BJ (cell line): Measurements from ENCODE around the gene GBP7. TPM values are rescaled to one million over a fixed set of nuclear protein-coding genes. Genes with fewer than 3 reads are reported as not detected.

Source experiments
- CTCF ChIA-PET: fragments of 350-600 bp; formaldehyde crosslinking; extraction: SDS; loops from one replicate; lab custom pipeline; 2021; ENCODE audit warnings: antibody characterized with exemption, inconsistent platforms; lab: Yijun Ruan, JAX
- POLR2A ChIA-PET: fragments of 300-600 bp; sonication (Branson Sonifier 250); formaldehyde crosslinking; extraction: SDS; loops from one replicate; lab custom pipeline; 2021; ENCODE audit warnings: antibody characterized with exemption; lab: Charles Lee
- DNase-seq: peaks from one replicate; pipeline ENCODE4 v3.0.0-alpha.2; 2011; ENCODE audit warnings: low read depth
- H3K27me3 ChIP-seq: 2 replicates; pipeline ENCODE4 v1.6.0; 2011; ENCODE audit warnings: low read length; ENCODE audit not compliant: control insufficient read depth, insufficient read depth
- H3K36me3 ChIP-seq: 2 replicates; pipeline ENCODE4 v1.5.1; 2011; ENCODE audit warnings: low read length; ENCODE audit not compliant: control insufficient read depth, insufficient read depth
- H3K4me3 ChIP-seq: 2 replicates; pipeline ENCODE4 v1.5.1; 2011; ENCODE audit warnings: low read depth, mild to moderate bottlenecking, control low read depth, low read length
- CTCF ChIP-seq: IDR thresholded peaks from 2 replicates; pipeline ENCODE4 v1.5.1; 2011; ENCODE audit warnings: low read depth, mild to moderate bottlenecking, control low read depth, inconsistent platforms, low read length, moderate library complexity; ENCODE audit not compliant: insufficient read depth
- polyA plus RNA-seq: library from polyadenylated mRNA; depleted of rRNA; stranded (reverse); fragments of >200 nt; gene quantifications from 2 replicates; pipeline ENCODE4 v1.2.3, GENCODE V29; 2011

Gene GBP7
- polyA plus RNA-seq, 1 experiment, result not detected

- CTCF ChIA-PET, result no interaction called here
- DNase-seq, result no peak
- H3K4me3 ChIP-seq, result no peak overlapping the region
- no peaks in the 10 kb centered on the region for H3K36me3 ChIP-seq
- POLR2A ChIA-PET, result no interaction called here
- H3K27me3 ChIP-seq, result no peaks in the 10 kb centered on the region
- no peak for TF ChIP-seq CTCF
Observed at GRCh38 chr1:89104687-89105086, 71.1 kb downstream of the GBP7 start.

- no peaks in the 10 kb centered on the region for H3K36me3 ChIP-seq
- no peak for TF ChIP-seq CTCF
- CTCF ChIA-PET, result no interaction called here
- no peak for DNase-seq
- no peaks in the 10 kb centered on the region for H3K27me3 ChIP-seq
- no peak overlapping the region for H3K4me3 ChIP-seq
- POLR2A ChIA-PET, result no interaction called here
Observed at GRCh38 chr1:89104147-89104546, 71.7 kb downstream of the GBP7 start.

- no peaks in the 10 kb centered on the region for H3K27me3 ChIP-seq
- H3K4me3 ChIP-seq, result no peak overlapping the region
- ChIA-PET POLR2A (no interaction called here), CTCF (no interaction called here)
- TF ChIP-seq CTCF, result no peak
- H3K36me3 ChIP-seq, result no peaks in the 10 kb centered on the region
- no peak for DNase-seq
Observed at GRCh38 chr1:89102021-89102420, 73.8 kb downstream of the GBP7 start.

- Histone ChIP-seq H3K27me3 (no peaks in the 10 kb centered on the region), H3K36me3 (no peaks in the 10 kb centered on the region), H3K4me3 (no peak overlapping the region)
- CTCF ChIA-PET, result interaction anchor here (1.4 kb wide), 1 partner anchor 15 kb away, joined by 4 read pairs; no protein-coding TSS in a partner anchor
- no peak for DNase-seq
- POLR2A ChIA-PET, result no interaction called here
- TF ChIP-seq CTCF, result no peak
Observed at GRCh38 chr1:89100412-89100811, 75.4 kb downstream of the GBP7 start.

- H3K36me3 ChIP-seq, result no peaks in the 10 kb centered on the region
- TF ChIP-seq CTCF, result no peak
- no peak for DNase-seq
- ChIA-PET POLR2A (no interaction called here), CTCF (interaction anchor here (0.7 kb wide), 1 partner anchor 19 kb away, joined by 3 read pairs; no protein-coding TSS in a partner anchor)
- H3K4me3 ChIP-seq, result no peak overlapping the region
- H3K27me3 ChIP-seq, result no peaks in the 10 kb centered on the region
Observed at GRCh38 chr1:89098857-89099256, 76.9 kb downstream of the GBP7 start.
